ENCODE measurements around the gene FAM210A. TPM values are rescaled to one million over a fixed set of nuclear protein-coding genes. Genes with fewer than 3 reads are reported as not detected.

The FAM210A gene
- total RNA-seq, 3 donors from 2014 or later: 7.7 to 15.1 (median 10.5) TPM

DNA sequence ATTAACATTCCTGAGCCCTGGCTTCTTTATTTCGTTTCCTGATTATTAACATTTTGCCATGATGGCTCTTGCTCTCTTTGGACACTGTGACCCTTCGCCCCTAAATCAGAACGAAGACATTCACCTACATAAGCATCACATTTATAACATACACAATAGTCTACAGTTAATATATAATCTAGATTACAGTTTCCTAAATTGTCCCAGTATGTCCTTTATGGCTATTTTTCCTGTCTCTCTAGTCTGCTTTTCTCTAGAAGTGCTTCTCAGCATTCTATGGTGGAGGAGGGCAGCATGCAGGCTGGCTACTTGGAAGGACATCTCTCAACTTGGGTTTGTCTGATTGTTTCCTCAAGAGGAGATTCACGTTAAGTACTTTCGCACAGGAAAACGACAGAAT is 49.9 kb downstream of the FAM210A start:
- Histone ChIP-seq H3K4me1 (no peaks in the 10 kb centered on the region), H3K27ac (no peak overlapping the region), H3K4me3 (no peak overlapping the region), H3K27me3 (no peaks in the 10 kb centered on the region), H3K36me3 (no peaks in the 10 kb centered on the region), H3K9me3 (no peaks in the 10 kb centered on the region)
- DNase-seq (ENCODE audit: low spot score in 2 of 2): no peak
- intact Hi-C loops (cut with DNase I; ENCODE audit: low total_unique reads): no loop called here
- no peak for TF ChIP-seq POLR2A (IDR thresholded peaks at IDR 0.05)

DNA sequence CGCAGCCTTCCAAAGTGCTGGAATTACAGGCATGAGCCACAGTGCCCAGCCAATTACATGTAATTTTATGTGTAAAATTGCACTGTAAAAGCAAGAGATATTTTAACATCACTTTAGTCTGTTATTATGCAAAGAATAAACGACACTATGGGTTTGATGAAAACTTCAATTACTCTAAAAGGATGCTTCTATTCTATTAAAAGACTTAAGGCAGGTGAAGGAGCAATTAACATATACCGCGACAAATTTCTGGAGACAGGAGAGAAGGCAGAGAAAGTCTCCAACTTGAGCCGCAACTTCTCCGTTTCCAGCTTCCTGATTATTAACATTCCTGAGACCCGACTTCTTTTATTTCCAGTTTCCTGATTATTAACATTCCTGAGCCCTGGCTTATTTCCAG is 53.7 kb downstream of the FAM210A start:
- intact Hi-C loops (cut with DNase I; ENCODE audit: low total_unique reads): no loop called here
- Histone ChIP-seq H3K36me3 (no peaks in the 10 kb centered on the region), H3K4me3 (no peak overlapping the region), H3K4me1 (no peaks in the 10 kb centered on the region), H3K27me3 (no peaks in the 10 kb centered on the region), H3K9me3 (no peaks in the 10 kb centered on the region), H3K27ac (no peak overlapping the region)
- DNase-seq (ENCODE audit: low spot score in 2 of 2): no peak
- TF ChIP-seq, protein P1, sequence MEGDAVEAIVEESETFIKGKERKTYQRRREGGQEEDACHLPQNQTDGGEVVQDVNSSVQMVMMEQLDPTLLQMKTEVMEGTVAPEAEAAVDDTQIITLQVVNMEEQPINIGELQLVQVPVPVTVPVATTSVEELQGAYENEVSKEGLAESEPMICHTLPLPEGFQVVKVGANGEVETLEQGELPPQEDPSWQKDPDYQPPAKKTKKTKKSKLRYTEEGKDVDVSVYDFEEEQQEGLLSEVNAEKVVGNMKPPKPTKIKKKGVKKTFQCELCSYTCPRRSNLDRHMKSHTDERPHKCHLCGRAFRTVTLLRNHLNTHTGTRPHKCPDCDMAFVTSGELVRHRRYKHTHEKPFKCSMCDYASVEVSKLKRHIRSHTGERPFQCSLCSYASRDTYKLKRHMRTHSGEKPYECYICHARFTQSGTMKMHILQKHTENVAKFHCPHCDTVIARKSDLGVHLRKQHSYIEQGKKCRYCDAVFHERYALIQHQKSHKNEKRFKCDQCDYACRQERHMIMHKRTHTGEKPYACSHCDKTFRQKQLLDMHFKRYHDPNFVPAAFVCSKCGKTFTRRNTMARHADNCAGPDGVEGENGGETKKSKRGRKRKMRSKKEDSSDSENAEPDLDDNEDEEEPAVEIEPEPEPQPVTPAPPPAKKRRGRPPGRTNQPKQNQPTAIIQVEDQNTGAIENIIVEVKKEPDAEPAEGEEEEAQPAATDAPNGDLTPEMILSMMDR (IDR thresholded peaks at IDR 0.05): no peak
- no peak for TF ChIP-seq POLR2AphosphoS5 (IDR thresholded peaks at IDR 0.05)
- TF ChIP-seq POLR2A (IDR thresholded peaks at IDR 0.05): no peak

DNA sequence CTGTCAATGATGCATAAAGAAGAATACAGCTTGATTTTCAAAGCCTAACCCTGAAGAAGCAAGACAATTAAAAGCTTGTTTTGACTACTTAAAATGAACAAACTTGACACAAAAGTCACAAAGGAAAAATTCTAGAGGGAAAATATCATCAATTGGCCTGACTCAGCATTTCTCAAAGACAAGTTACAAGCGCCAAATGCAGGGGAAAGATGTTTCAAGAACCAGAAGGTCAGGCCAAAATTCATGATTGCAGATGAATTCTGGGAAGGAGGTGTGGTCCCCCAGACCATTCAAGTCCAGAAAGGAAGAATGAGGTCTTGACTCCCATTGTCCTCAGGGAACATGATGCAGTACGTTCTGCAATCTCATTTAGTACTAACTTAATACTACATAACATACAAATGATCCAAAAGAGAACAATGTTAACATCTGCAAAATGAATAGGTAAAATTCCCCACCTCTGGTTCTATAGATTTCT is 64.5 kb downstream of the FAM210A start:
- intact Hi-C loops (cut with DNase I; ENCODE audit: low total_unique reads): no loop called here

DNA sequence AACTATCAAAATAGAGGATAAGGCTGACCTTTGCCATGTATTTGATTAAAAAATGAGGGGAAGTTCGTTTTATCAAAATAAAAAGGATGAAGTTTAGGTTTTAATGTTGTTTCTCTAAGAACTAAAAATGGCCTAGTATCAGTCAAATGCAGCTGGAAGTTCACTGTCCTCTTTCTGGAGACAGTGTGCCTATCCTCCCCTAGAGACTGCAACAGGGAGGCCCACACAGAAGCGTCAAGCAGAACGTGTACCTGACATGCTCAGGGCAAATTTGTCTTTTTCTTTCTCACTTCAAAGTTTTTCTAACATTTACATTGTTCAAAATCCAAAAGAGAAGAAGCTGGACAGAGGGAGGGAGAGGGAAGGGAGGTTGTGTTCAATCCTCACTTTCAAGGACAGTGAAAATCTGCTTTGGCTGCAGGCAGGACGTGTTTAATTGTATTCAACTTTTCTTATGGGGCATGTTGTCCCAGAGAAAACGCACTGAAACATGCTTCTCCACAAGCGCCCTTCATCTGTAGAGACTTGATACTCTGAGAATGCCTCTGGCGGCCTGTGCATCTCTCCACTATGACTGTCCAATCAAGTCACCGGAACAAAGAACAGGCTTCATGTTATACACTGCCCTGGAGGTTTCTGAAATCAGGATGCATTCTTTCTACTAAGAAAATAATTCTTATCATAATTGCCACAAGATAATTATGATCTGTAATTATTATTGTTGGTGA is 65.1 kb downstream of the FAM210A start:
- DNase-seq (ENCODE audit: low spot score in 2 of 2): no peak
- no peaks in the 10 kb centered on the region for H3K36me3 ChIP-seq
- no peak overlapping the region for H3K27ac ChIP-seq
- no peaks in the 10 kb centered on the region for H3K9me3 ChIP-seq
- TF ChIP-seq, protein P1 (IDR thresholded peaks at IDR 0.05): no peak
- TF ChIP-seq POLR2AphosphoS5 (IDR thresholded peaks at IDR 0.05) (no peak), POLR2A (IDR thresholded peaks at IDR 0.05) (no peak)
- no peaks in the 10 kb centered on the region for H3K27me3 ChIP-seq
- H3K4me1 ChIP-seq: no peaks in the 10 kb centered on the region
- H3K4me3 ChIP-seq: no peak overlapping the region
- intact Hi-C loops (cut with DNase I; ENCODE audit: low total_unique reads): no loop called here

More for the DNA sequence above, 64.5 kb downstream of the FAM210A start:
- no peak overlapping the region for H3K4me3 ChIP-seq
- no peaks in the 10 kb centered on the region for H3K4me1 ChIP-seq
- DNase-seq (ENCODE audit: low spot score in 2 of 2): no peak
- no peaks in the 10 kb centered on the region for H3K9me3 ChIP-seq
- no peaks in the 10 kb centered on the region for H3K36me3 ChIP-seq
- no peak overlapping the region for H3K27ac ChIP-seq
- no peaks in the 10 kb centered on the region for H3K27me3 ChIP-seq
- TF ChIP-seq POLR2AphosphoS5 (IDR thresholded peaks at IDR 0.05) (no peak), POLR2A (IDR thresholded peaks at IDR 0.05) (no peak)
- TF ChIP-seq, protein P1 (IDR thresholded peaks at IDR 0.05): no peak

DNA sequence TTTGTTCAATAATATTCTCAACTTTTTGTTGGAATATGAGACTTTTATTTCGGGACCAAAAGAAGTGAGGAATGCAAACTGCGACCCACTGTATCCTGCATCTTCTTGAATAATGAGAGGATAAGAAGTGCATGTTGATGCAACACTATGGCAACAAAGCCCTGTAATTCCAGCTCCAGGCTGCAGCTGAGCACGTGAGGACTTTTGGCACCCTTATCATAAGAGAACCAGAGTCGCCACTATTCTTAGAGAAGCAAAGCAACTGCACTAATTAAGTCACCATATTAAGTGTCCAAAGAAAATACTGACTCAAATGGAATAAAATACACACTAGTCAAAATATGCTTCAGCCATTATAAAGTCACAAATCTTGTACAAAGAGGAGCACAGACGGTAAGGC is 65.8 kb downstream of the FAM210A start:
- no peak for DNase-seq (ENCODE audit: low spot score in 2 of 2)
- Histone ChIP-seq H3K27ac (no peak overlapping the region), H3K9me3 (no peaks in the 10 kb centered on the region), H3K27me3 (no peaks in the 10 kb centered on the region), H3K4me3 (no peak overlapping the region), H3K36me3 (no peaks in the 10 kb centered on the region), H3K4me1 (no peaks in the 10 kb centered on the region)
- intact Hi-C loops (cut with DNase I; ENCODE audit: low total_unique reads): no loop called here
- TF ChIP-seq POLR2AphosphoS5 (IDR thresholded peaks at IDR 0.05) (no peak), POLR2A (IDR thresholded peaks at IDR 0.05) (no peak)

DNA sequence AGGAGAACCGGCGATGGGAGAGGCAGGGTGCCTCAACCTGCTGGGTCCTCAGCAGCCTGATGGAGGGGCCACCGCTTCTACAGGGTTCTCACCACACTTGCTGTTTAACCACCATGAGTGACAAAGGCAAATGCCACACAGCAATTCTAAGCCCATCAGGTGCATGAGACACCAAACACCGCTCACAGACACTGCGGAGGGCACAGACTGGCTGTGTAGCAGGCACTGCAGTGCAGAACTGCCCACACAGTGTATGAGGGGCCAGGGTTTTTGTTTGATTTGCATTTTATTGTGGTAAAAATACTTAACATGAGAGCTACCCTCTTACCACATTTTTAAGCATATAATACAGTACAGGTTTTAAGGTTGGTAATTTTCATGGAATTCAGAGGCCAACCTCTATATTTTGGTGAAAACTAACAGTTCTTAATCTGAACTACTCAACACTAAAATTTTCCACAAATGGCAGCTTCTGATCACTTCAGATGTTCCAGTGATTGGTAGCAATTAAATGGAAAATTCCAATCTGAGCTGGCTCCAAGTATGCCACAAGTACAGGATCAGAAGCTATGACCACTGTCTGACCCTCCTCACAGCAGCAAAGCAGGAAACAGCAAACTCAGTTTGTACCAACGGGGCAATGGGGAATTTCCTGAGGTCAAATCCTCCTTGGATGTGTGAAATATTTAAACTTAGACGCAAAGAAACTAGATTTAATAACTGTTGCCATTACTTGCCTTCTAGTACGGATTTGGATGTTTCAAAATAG is 67.7 kb downstream of the FAM210A start:
- Histone ChIP-seq H3K27ac (no peak overlapping the region), H3K27me3 (no peaks in the 10 kb centered on the region), H3K4me1 (no peaks in the 10 kb centered on the region), H3K4me3 (no peak overlapping the region), H3K36me3 (no peaks in the 10 kb centered on the region), H3K9me3 (no peaks in the 10 kb centered on the region)
- intact Hi-C loops (cut with DNase I; ENCODE audit: low total_unique reads): no loop called here
- DNase-seq (ENCODE audit: low spot score in 2 of 2): no peak
- TF ChIP-seq, protein P1 (IDR thresholded peaks at IDR 0.05): no peak
- no peak for TF ChIP-seq POLR2A (IDR thresholded peaks at IDR 0.05)
- TF ChIP-seq POLR2AphosphoS5 (IDR thresholded peaks at IDR 0.05): no peak
